Stimulated activated CD8-positive, alpha-beta memory T cell treated with anti-CD3 and anti-CD28 coated beads, Interleukin-12 subunit alpha, Interleukin-12 subunit beta, amount 100 ng/mL, for 1 hour (primary cell): Measurements from ENCODE around the gene EIF3A.
"Not testable (repeated sequence)": the region's sequence is repeated elsewhere in the genome, so short reads cannot be mapped to it uniquely, and the experiment has no call there.

Experiments
- DNase-seq: peaks from one replicate; pipeline ENCODE4 v3.0.0-alpha.2; 2020; ENCODE audit warnings: low read depth

The EIF3A gene

DNA sequence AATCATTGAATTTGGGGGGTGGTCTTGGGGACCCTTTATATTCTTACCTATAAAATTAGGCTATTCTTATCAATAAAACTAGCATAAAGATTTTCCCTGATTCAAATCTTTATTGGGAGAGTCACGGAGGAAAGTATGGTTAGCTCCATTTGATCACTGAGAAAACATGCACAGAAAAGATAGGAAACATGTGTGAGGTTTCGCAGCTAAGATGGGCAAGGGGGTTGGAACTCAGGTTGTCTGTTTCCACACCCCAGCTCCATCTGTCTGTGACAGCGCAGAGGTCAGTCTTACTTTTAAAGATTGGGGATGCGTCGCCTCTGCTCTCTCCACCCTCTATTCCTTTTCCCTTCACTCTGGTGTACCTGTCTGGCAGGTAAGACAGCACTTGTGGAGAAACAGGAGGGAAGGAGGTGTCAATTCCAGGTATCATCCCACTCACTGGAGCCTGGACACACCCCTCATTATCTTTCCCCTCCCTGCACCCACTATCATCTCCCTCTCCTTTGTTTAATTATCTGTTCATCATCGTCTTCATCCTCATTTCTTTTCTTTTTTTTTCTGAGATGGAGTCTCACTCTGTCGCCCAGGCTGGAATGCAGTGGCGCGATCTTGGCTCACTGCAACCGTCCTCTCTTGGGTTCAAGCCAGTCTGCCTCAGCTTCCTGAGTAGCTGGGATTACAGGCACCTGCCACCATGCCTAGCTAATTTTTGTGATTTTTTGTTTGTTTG, 20.9 kb upstream of the EIF3A start:
- DNase-seq, result no peak

DNA sequence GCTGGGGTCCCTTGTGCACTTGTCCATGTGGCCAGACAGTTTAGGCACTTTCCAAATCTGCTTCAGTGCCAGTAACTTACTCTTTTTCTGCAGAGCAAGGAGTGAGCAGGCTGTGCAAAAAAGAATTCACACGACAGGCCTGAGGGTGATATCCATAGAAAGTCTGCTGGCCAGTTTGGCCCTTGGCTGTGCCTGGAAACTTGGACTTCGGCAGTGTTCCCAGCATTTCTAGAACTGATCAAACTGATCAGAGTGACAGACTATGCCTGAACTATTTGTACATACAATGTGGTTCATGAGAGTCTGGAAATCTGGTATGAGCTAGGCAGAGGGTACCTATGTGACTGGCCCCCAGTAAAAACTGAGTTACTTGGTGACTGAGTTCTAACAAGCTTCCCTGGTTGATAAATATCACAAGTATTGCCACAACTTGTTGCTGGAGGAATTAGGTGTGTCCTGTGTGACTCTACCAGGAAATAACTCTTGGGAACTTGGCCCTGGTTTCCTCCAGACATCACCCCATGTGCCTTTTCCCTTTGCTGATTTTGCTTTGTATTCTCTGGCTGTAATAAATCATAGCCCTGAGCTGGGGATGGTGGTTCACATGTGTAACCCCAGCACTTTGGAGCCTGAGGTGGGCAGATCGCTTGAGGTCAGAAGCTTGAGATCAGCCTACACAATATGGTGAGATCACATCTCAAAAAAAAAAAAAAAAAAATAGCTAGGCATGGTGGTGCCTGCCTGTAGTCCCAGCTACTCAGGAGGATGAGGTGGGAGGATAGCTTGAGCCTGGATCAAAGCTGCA, 20.0 kb upstream of the EIF3A start:
- DNase-seq, result no peak

DNA sequence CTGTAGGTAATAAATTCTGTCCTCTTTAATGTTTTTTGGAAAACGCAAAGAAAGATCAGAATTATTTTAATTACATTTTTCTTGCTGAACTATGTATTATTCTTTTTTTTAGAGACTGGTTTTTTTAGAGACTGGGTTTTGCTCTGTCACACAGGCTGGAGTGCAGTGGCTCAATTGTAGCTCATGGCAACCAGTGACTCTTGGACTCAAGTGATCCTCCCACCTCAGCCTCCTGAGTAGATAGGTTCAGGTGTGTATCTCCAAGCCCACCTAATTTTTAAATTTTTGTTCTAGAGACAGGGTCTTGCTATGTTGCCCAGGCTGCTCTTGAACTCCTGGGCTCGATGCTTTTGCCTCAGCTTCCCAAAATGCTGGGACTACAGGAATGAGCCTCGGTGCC, 18.0 kb upstream of the EIF3A start:
- DNase-seq, result no peak

DNA sequence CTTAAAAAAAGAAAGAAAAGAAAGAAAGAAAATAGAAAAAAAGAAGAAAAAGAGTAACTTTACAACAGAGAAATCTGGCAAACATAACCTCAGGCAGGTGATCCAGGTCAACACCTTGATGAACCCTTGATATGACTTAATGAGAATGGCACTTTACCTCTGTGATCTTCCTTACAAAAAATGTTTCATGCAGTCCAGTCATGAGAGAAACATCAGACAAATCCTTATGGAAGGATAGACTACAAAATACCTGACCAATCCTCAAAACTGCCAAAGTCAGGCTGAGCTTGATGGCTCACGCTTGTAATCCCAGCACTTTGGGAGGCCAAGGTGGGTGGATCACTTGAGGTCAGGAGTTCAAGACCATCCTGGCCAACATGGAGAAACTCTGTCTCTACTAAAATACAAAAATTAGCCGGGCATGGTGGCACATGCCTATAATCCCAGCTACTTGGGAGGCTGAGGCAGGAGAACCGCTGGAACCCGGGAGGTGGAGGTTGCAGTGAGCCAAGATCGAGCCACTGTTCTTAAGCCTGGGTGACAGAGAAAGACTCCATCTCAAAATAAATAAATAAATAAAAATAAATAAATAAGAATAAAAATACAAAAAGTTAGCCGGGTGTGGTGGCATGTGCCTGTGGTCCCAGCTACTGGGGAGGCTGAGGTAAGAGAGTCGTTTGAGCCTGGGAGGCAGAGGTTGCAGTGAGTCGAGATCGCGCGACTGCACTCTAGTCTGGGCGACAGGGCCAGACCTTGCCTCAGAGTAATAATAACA, 16.2 kb upstream of the EIF3A start:
- DNase-seq, result not testable (repeated sequence)

DNA sequence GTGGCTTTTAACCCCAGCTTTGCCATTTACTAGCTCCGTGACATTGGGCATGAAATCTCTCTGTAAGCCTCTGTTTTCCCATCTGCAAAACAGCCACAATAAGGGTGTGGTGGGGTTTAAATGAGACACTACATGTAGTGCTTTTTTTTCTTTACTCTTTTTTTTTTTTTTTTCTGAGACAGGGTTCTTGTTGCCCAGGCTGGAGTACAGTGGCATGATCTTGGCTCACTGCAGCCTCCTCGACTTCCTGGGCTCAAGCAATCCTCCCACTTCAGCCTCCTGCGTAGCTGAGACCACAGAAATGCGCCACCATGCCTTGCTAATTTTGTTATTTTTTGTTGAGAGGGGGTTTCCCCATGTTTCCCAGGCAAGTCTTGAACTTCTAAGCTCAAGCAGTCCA, 15.0 kb upstream of the EIF3A start:
- DNase-seq, result no peak

DNA sequence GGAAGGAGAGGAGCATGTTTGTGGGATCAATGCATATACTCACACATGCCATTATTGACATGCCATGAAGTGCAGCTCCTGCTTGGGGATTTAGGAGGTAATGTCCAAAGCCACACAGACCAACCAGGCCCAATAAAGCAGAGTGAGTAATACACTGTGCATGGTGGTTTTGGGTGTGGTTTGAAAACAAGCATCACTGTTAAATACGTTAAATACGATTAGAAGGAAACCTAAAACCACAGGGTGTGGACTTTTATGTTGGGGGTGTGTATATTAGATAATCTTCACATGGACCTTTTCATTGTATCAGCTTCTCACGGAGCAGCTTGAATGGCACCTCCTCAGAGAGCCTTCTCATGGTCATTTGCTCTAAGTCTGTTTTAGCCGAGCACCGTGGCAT, 10.4 kb upstream of the EIF3A start:
- DNase-seq, result no peak

DNA sequence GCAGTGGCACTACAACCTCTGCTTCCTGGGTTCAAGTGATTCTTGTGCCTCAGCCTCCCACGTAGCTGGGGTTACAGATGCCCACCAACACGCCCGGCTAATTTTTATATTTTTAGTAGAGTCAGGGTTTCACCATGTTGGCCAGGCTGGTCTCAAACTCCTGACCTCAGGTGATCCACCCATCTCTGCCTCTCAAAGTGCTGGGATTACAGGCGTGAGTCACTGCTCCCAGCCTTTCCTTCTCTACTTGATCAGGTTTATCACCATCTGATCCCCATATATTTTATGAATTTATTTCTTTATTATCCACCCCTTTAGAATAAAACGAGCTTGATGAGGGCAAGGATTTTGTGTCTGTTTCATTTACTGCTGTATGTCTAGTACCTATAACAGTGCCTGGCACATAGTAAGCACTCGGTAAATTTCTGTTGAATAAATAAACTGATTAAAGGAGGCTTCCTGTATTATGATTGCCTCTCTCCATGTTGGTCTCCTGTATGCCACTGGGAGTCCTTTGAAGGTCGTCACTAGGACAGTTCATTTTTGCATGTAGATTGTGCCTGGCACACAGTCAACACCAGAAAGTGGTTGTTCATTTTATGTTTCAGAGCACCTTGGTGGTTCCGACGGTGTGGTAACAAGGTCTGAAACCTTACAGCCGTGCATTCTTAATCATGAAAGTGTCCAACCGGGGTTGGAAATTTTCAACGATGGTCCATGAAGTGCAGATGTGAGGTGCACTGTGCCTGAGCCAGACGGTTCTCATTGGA, 9.6 kb upstream of the EIF3A start:
- DNase-seq, result no peak

DNA sequence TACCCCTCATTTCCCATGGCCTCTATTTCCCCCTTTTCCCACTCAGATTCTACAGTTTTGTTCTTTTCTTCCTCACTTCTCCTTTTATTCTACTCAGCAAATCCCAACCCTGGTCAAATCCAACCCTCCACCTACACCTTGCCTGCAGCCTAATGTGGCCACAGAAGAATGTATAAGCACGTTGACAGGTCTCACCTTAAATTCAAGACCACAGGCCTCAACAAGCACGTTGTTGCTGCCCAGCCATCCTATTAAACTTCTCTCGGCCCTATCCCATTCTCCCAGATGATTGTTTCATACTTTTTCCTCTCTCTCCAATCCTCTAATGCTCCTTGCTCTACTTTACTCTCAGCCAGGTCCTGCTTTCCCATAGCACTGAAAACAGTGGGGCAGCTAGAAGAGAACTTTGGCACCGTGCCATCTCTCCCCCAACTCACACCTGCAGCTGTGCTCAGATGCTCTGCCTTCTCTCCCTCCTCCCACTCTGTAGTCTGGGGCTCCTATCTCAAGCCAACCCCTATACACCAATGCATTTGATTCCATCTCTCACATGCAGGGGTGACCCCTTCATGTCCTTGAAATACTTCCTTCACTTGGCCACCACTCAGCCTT, 6.8 kb upstream of the EIF3A start:
- DNase-seq, result no peak

DNA sequence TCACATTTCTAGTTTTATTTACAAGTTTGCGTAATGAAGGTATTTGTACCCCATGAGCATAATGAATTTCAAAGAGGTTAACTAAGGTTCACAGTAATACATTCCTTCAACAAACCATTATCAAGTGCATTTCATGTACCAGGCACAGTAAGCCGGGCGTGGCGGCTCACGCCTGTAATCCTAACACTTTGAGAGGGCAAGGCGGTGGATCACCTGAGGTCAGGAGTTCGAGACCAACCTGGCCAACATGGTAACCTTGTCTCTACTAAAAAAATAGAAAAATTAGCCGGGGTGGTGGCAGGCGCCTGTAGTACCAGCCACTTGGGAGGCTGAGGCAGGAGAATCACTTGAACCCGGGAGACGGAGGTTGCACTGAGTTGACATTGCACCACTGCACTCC, 4.3 kb upstream of the EIF3A start:
- no peak for DNase-seq

DNA sequence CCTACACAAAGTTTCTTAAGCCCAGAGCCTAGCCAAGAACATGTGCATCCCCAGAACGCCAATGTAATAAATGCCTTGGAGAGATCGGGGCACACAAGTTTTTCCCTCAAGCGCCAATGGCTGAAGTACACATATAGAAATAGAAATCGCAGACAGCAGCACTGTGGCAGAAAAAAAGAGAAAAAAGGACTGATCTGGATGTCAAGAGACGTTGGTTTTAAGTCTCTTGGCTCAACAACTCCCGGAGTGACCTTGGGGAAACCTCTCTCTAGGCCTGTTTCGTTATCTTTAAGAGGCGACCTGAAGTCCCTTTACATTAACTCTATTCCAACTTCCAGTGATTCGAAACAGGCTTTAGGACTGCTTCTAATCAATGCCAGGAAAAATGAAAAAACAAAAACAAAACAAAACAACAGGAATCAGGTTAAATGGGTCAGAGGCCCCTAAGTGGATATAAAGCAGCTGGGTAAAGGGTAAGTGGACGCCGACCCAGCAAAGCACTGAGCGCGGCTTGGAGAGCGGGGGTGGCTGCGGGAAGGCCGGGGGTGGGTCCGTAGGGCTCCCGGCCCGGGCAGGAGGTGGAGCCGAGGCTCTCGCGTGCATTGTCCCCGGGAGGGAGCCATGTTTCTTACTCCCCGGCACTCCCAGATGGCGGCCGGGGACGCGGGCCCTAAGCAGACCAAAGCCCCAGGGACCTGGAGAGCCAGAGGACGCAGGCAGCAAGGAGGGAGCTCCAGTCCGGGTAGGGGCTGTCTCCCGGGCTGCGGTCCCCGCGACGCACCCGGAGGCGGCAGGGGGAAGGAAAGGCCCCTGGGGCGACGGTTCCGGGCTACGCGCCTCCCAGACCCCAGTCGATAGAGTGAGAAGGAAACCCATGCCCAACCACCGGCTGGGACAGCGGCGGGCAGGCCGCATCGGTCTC, 757 bp downstream of the EIF3A start:
- peak; percentile 37 for DNase-seq

DNA sequence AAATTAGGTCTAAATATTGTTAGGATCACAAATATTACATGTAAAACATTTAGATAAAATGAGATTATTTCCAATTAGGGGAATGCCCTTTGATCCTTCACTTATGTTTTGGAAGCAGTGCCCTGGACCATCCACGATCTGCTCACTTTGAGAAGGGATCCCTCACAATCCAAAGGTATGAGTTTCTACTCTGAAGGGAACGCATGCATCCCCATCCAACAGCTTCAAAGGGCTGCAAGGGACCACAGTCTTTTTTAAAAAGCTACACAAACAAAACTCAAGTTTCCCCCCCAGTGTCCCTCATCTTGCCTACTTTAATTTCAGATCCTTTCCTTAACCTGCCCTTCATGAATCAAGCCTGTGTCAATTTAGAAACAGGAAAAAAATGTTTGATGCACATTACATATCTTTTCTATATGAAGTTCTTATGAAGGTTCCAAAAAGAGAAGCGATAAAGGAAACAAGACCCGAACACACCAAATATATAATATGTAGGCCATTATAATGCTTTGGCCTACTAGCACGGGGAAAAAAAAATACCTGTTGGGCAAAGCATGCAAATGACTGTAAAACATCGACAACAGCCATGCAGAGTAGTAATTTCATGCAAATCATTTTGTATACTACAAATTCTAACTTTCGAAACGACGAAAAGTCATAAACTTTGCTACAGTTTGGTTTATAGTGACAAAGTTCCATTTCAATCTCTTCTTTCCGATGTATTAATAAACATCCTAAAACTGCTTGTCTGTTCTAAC, 2.0 kb downstream of the EIF3A start:
- DNase-seq, result no peak

DNA sequence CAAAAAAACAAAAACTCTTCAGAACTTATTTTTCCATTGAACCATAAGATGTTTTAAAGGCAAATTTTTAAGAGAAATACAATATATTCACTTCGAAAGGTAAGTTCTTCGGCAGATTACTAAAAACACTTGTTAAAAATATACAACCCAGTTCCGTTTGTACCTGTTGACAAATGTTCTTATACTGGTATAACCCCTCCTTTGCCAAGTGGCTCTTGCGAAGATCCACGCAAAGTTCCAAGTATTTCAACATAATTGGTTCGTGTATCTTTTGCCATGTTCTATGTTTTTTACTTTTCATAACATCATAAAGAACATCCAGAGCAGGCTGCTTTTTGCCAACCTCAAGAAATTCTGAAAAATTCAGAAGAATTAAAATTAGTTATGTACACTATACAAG, 7.0 kb downstream of the EIF3A start:
- DNase-seq, result no peak

DNA sequence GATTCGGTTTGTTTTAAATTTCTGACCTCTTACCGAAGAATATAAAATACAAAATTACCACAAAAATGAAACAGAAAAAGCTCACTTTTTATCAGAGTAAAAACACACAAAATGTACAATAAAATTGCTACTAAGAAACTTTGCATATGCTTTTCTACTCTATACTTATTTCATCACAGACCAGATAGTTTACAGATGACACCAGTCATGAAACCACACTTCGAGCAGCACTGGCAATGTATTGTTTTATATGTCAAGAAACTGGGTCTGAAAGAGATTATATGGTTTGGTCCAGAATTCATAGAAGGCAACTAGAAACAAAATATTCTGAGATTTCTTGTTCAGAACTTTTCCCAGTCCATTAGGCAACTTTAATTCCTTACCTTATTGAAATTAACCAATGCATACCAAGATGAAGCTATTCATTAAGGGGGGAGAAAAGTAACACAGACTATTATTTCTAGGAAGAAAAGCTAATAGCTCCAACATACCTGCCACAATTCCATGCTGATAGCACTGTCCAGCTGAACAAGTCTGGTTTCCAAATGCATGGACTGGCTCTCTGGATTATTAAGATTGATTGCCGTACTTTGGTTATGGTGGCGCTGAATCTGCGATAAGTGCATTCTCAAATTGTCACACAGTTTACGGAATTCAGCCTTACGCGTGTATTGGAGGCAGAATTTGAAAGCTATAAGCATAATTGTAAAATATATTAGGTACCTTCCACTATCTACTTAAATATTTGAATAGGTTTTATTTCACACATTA, 10.0 kb downstream of the EIF3A start:
- no peak for DNase-seq

DNA sequence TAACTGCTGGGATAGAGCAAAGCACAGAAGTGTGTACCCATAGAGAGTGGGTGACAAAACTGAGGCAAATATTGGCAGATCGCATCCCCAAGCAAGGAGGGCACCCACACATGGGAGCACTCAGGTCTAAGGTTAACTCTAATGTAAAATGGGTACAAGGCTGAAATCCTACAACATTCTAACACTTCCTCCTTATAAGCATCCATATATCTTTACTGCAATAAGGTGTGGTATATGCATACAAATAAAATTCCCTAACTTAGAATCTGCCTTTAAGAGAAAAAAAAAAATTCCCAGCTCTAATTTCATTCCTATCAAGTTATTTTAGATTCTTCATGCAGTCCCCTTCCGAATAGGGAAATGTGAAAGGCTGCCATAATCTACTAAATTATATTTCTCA, 18.7 kb downstream of the EIF3A start:
- DNase-seq, result no peak

DNA sequence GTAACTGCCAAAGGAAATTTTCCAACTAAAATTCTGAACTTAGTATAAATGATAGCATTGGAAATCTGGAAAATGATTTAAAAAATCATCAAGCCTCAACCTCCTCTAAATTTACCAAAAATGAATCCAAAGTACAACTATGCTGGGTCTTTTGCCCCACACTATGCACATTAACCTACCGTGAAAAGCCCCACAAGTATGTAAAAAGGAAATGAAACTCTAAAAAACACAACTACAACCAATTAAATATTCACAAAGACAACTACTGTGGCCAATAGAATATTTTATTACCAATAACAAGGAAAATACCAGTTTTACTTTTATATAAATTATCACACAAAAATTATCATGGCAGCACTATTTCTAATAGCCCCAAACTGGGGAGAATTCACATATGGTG, 19.3 kb downstream of the EIF3A start:
- no peak for DNase-seq

DNA sequence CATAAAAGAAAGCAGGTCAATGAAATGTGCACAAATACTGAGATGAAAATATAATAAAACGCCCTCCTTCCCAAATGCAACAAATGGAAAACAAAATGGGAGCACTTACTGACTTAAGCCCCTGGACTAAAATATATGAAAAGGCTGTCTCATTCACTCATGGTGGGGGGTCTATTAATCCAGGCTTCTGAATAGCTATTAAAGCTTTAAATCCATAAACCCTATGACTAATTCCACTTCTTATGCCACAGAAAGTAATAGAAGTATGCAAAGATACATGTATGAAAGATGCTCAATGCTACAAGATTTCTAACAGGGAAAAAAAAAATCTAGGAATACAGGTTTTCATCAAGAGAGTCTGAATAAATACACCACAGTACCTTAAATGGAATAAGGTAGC, 20.5 kb downstream of the EIF3A start:
- DNase-seq, result no peak

DNA sequence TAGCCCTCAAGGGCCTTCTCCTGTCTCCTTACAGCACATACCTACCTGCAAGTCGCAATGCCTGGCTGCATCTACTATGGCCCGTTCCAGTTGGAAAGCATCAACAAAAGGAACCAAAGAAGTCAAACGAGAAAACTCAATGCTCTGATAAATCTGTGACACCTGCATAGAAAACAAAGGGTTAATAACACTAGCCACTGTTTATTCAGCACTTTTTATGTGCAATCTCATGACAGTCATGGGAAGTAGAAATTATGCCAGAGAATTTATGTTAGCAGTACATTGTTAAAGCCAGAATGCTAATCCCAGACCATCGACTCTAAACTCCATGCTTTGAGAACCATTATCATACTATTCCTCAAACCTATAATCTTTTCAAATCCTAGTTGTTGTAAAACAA, 21.1 kb downstream of the EIF3A start:
- no peak for DNase-seq

DNA sequence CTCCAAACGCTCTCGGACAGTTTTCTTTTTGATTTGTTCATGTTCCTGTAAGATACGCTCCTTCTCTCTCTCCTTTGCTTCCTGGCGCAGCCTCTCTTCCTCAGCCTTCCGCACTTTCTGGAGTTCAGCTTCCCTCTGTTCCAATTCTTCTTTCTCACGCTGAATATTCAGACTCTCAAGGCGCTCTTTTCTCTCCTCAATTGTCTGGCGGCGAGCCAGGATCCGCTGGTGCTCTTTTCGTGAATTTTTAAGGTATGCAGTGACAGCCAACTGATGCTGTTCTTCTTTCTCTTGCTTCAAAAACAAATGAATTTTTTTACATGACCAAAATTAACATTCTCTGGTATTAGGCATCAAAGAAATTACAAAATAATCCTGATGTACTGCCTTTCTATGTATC, 22.6 kb downstream of the EIF3A start:
- no peak for DNase-seq

DNA sequence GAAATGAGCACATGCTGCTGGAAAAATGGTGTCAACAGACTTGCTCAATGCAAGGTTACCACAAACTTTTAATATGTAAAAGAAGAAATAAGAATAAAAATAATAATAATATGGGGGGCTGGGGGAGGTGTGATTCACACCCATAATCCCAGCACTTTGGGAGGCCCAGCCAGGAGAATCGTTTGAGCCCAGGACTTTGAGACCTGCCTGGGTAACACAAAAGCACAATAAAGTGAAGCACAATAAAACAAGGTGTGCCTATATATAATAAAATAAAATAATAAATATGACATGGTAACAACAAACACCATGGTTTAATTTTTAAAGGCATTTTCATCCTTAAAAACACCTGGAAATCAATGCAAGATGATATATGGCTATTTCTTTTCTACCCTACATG, 25.1 kb downstream of the EIF3A start:
- no peak for DNase-seq
